Dendritic cell treated with granulocyte-macrophage colony-stimulating factor and Interleukin-4, amounts not matched to agents 40 ng/mL and 50 ng/mL, for 4 days (primary cell): ENCODE results near the gene ERO1B.
A peak's percentile ranks its signal among the peaks of the same experiment; 100 is the strongest.

Source experiments
- H3K27ac Mint-ChIP-seq: one replicate; pipeline ENCODE4 v1.8.0; 2022; ENCODE audit warnings: mild to moderate bottlenecking, mixed read lengths
- H3K27me3 Mint-ChIP-seq: one replicate; pipeline ENCODE4 v1.8.0; 2022; ENCODE audit warnings: mild to moderate bottlenecking, mixed read lengths
- H3K36me3 Mint-ChIP-seq: one replicate; pipeline ENCODE4 v1.8.0; 2022; ENCODE audit warnings: low read depth, mixed read lengths
- H3K4me1 Mint-ChIP-seq: one replicate; pipeline ENCODE4 v1.8.0; 2022; ENCODE audit warnings: low read depth, mixed read lengths
- H3K4me3 Mint-ChIP-seq: one replicate; pipeline ENCODE4 v1.8.0; 2022; ENCODE audit warnings: mild to moderate bottlenecking, moderate library complexity, mixed read lengths
- H3K9me3 Mint-ChIP-seq: one replicate; pipeline ENCODE4 v1.8.0; 2022; ENCODE audit warnings: mixed read lengths
- intact Hi-C: fragments of 100-400 bp; cut with micrococcal nuclease; formaldehyde crosslinking; loops from one replicate; pipeline ENCODE4 v1.15.0; 2022

ERO1B gene

DNA sequence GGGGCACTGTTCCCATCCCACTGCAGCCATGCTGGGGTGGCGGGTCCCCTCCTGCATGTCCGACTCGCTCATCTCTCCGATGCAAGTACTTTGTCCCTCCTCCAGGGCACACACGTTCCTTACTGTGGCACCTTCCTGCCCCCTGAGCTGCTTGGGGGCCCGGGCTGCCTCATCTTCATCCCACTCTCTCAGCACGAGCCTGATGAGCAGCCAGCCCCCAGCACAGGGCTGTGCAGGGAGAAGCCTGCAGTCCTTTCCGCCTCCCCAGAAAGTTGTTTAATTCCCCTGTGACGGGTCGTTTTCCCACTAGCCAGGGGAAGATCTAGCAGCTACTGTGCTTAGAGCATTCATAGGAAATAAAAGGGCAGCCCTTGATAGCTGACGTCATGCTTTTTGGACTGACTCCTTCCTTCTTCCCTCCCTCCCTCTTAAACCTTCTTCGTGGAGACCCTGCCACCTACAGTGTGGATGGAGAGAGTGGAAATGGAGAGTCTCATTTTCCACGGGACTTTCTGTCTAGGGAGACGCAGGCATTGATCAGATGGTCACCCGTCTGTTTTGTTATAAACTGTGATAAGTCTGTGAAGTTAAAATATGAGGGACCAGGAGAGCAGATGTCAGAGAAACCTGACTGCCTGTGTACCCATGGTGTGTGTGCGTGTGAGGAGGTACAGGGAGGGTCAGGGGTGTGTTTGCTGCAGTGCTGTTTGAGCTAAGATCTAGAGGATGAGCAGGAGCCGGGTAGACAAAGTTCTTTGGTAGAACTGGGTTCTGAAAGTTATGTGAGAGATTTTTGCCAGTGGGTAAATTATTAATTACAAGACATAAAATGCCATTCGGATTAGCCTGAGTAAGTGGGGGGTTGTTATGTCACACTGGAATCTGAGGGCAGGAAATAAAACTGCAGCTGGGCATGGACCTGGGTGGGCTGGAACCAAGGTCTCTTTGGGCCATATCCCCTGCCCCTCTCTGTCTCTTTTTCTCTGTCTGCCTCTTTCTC, 105.1 kb downstream of the ERO1B start:
- H3K27me3 Mint-ChIP-seq: no peaks in the 10 kb centered on the region
- intact Hi-C loops: no loop called here
- H3K27ac Mint-ChIP-seq: peak overlapping the region; percentile 1

DNA sequence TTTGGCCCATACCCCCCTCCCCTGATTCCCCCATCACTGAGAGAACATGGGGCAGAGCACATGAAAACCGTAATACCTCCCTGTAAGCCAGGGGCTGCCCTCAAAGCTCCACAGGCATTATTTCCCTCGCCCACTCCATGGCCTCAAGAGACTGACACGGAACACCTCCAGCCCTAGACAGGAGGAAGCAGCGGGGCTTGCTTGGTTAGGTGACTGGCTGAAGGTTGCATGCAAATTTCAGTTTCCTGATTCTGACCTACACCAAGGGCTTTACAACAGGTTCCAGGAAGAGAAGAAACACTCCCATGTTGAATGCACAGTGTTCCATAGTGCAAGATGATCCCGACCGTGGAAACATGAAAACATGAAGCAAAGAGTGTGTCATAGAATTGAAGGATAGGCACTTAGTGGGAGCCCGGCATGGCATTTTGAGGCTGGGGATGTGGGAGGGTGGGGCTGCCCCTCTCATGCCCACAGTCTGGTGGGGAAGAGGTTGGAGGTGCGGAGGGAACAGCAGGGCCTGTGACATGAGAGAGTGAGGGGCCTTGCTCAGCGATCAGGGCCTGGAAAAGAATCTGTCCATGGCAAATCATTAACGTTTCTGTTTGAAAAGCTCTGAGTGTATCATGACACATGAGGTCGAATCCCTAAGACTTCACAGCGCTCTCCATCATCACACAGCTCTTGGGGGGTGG, 106.0 kb downstream of the ERO1B start:
- intact Hi-C loops: no loop called here
- Mint-ChIP-seq H3K4me1 (peaks cover 6% of the 10 kb centered on the region), H3K9me3 (no peaks in the 10 kb centered on the region), H3K27me3 (no peaks in the 10 kb centered on the region), H3K36me3 (peaks cover 97% of the 10 kb centered on the region), H3K27ac (no peak overlapping the region), H3K4me3 (no peak overlapping the region)

More for the DNA sequence above, 105.1 kb downstream of the ERO1B start:
- H3K36me3 Mint-ChIP-seq: peaks cover 96% of the 10 kb centered on the region
- no peaks in the 10 kb centered on the region for H3K9me3 Mint-ChIP-seq
- no peak overlapping the region for H3K4me3 Mint-ChIP-seq
- peaks cover 6% of the 10 kb centered on the region for H3K4me1 Mint-ChIP-seq

DNA sequence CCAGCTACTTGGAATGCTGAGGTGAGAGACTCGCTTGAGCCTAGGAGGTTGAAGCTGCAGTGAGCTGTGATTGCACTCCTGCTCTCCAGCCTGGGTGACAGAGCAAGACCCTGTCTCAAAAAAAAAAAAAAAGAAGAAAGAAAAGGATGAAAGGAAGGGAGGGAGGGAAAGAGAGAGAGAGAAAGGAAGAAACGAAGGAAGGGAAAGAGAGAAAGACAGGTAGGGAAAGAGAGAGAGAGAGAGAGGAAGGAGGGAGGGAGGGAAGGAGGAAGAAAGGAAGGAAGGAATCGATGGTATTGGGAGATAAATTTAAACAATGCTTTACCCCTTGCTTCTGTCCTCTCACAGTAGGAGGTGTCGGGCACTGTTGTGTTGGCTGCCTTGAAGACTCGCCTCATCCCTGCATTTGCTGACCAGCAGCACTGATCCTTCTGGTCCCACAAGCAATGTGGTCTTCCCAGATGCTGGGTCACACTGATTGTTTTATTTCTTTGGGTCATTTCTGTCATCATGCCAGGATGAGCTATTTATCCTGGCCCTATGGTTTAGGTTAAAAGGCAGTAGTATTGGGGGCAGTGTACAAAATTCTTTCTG, 108.5 kb downstream of the ERO1B start:
- H3K4me3 Mint-ChIP-seq: no peak overlapping the region
- H3K4me1 Mint-ChIP-seq: peaks cover 12% of the 10 kb centered on the region
- peak overlapping the region; percentile 63 for H3K27ac Mint-ChIP-seq
- intact Hi-C loops: no loop called here
- no peaks in the 10 kb centered on the region for H3K9me3 Mint-ChIP-seq
- no peaks in the 10 kb centered on the region for H3K27me3 Mint-ChIP-seq
- H3K36me3 Mint-ChIP-seq: peaks cover 96% of the 10 kb centered on the region

DNA sequence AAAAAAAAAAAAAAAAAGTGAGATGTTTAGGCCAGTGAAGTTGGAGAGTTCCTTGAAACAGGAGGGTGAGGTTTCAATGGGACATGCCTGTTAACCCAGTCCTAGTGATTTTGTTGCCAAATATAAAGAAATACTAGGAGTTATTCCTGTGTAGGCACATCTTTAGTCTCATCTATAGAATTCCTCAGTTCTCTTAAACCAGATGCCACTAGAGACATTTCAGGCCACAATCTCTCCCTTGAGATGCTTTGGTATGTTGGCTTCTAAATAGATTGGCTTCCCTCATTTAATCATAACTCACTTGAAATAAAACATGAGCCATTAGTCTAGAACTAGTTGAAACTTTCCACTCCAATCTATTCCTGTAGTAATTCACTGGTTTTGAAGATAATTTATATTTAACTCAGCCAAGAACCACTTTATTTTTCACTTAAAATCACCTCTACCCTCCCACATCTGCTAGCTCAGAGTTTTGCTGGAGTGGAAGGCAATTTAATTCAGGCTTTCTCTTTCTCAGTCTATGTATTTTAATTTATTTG, 109.6 kb downstream of the ERO1B start:
- Mint-ChIP-seq H3K27me3 (no peaks in the 10 kb centered on the region), H3K9me3 (no peaks in the 10 kb centered on the region), H3K4me3 (no peak overlapping the region), H3K27ac (no peak overlapping the region), H3K4me1 (peaks cover 19% of the 10 kb centered on the region), H3K36me3 (peaks cover 84% of the 10 kb centered on the region)
- intact Hi-C loops: no loop called here

DNA sequence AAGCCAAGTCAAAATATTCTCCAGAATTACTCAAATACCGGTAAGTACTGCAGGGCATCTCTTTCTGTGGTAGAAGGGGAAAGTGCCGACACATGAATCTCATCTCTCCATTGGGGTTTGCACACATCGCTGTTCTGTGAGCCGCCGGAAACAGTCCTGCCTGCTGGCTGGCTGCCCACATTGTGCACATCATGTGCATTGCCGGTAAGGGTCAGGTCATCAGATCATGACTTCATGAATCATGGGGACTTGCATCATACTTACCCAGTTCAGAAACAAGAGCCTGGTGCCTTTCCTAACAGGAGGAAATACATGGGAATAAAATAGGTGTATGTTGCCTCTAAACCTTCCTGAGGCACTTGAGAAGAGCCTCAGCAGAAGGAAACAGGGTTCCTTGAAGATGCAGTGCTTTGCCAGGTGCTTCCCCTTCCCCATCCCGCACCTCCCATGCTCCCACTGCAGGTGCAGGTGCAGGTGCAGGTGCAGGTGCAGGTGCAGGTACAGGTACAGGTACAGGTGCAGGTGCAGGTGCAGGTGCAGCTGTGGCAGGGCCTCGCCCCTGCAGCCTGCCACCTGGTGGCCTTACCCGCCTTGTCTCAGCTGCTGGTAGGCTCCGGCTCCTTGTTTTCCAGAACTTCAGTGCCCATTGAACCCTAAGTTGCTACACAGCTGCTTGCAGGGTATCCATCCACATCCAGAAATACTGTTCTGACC, 112.9 kb downstream of the ERO1B start:
- intact Hi-C loops: loop anchor here (10.0 kb wide), 1 partner anchor 46 kb away; no protein-coding TSS in a partner anchor
- no peak overlapping the region for H3K4me3 Mint-ChIP-seq
- H3K27ac Mint-ChIP-seq: no peak overlapping the region
- H3K4me1 Mint-ChIP-seq: peaks cover 26% of the 10 kb centered on the region
- peaks cover 69% of the 10 kb centered on the region for H3K36me3 Mint-ChIP-seq
- peaks cover 5% of the 10 kb centered on the region for H3K9me3 Mint-ChIP-seq
- H3K27me3 Mint-ChIP-seq: no peaks in the 10 kb centered on the region

DNA sequence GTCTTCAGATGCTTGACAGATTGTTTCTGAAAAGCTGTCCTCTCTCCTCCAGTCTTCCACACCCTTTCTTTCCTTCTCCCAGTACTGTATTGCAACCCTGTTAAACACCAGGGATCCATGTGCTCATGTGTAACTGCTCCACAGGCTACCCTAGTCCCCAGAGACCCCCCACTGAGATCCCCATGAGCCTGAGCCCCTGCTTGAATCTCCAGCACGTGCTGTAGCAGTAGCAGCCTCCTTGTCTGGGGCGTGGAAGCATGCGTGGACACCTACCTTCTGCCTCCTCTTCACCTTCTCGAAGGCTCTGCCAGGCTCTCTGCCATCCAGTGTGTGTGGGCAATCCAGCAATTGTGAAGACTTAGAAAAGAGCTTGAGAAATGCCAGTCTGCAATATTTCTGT, 114.2 kb downstream of the ERO1B start:
- Mint-ChIP-seq H3K27me3 (no peaks in the 10 kb centered on the region), H3K27ac (no peak overlapping the region), H3K9me3 (peaks cover 16% of the 10 kb centered on the region), H3K4me1 (peaks cover 30% of the 10 kb centered on the region), H3K36me3 (peaks cover 71% of the 10 kb centered on the region), H3K4me3 (no peak overlapping the region)
- intact Hi-C loops: loop anchor here (10.0 kb wide), 1 partner anchor 47 kb away; no protein-coding TSS in a partner anchor

DNA sequence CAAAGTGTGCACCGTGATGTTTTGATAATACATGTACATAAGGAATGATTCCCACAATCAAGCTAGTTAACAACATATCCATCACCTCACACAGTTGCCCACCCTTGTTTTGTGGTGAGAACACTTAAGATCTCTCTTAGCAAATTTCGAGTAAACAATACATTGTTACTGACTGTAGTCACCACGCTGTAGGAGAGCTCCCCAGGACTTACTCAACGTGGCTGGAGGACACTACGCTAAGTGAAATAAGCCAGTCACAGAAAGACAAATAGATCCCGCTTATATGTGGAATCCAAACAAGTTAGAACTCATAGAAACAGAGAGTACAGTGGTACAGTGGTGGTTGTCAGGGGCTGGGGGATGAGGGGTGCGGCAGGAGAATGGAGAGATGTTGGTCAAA, 114.6 kb downstream of the ERO1B start:
- Mint-ChIP-seq H3K27ac (no peak overlapping the region), H3K9me3 (peaks cover 20% of the 10 kb centered on the region), H3K4me3 (no peak overlapping the region), H3K36me3 (peaks cover 72% of the 10 kb centered on the region), H3K27me3 (no peaks in the 10 kb centered on the region), H3K4me1 (peaks cover 30% of the 10 kb centered on the region)
- intact Hi-C loops: loop anchor here (10.0 kb wide), 1 partner anchor 48 kb away; no protein-coding TSS in a partner anchor

DNA sequence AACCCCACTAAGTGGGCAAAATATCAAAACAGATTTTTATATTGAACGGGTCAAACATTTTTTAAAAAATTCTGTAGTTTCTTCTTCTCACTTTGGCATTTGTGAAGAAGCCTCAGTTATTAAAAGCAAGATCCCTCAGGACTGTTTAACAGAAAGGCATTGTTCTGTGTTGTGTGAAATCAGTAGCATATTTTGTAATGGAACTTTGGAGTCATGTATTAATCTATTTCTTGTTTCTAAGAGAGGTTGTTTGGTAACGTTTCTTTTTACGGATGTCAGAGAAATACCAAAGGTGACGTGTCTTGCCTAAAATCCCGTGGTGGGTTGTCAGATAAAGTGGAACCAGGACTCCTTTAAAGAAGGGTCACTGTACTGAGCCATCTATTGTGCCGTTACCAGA, 115.7 kb downstream of the ERO1B start:
- peaks cover 72% of the 10 kb centered on the region for H3K36me3 Mint-ChIP-seq
- H3K4me3 Mint-ChIP-seq: no peak overlapping the region
- no peaks in the 10 kb centered on the region for H3K27me3 Mint-ChIP-seq
- intact Hi-C loops: loop anchor here (10.0 kb wide), 1 partner anchor 49 kb away; no protein-coding TSS in a partner anchor
- H3K9me3 Mint-ChIP-seq: peaks cover 32% of the 10 kb centered on the region
- H3K27ac Mint-ChIP-seq: no peak overlapping the region
- peaks cover 36% of the 10 kb centered on the region for H3K4me1 Mint-ChIP-seq
